ENCODE measurements around the gene EVC2. TPM values are rescaled to one million over a fixed set of nuclear protein-coding genes. Genes with fewer than 3 reads are reported as not detected.

EVC2 gene
- total RNA-seq, 1 experiment from 2014 or later = not detected

DNA sequence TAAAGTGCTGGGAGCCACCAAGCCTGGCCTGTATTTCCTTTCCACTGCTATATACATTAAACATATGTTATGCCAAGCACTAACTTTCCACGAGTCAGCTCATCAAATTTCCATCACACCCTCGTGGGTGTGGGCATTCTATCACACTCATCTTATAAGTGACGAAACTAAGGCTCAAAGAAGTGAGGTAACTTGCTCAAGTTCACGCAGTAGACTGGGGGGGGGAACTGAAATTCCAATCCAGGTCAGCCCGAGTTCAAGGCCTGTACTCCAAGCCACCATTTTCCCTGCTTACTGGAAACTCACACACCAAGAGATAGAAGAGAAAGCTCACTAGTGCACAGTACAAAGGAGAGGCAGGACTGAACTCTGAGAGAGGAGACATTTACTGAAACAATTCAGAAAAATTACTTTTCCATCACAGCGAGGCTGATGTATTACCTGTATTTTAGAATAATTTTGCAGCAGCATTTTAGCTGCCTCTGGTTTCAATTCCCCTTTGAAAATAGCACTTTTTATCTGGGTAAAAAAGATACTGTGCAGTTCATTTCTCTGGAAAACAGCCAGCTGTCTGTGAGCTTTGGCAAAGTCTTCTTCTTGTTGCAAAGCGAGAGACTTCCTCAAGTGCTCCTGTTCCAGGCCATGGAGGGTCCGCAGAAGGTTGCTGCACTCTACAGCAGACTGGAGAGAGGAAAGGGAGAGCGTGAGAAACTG is 76.8 kb downstream of the EVC2 start:
- Histone ChIP-seq H3K4me3 (ENCODE audit: low read depth in 2 of 2, low read length in 2 of 2) (no peak overlapping the region), H3K9me3 (ENCODE audit: control insufficient read depth, insufficient read depth, low read depth, low read length) (no peaks in the 10 kb centered on the region), H3K36me3 (ENCODE audit: control insufficient read depth, insufficient read depth, low read length) (no peaks in the 10 kb centered on the region), H3K27ac (ENCODE audit: low read length) (no peak overlapping the region), H3K27me3 (ENCODE audit: control insufficient read depth, insufficient read depth, low read length) (no peaks in the 10 kb centered on the region), H3K4me1 (ENCODE audit: control insufficient read depth, insufficient read depth, low read length) (no peaks in the 10 kb centered on the region)
- ChIA-PET CTCF (no interaction called here), POLR2A (no interaction called here)
- in situ Hi-C loops (cut with HindIII; ENCODE audit: low pct_unique_long_range_greater_than_20kb, low sequenced_read_pairs) = no loop called here
- TF ChIP-seq TCF7L2 (IDR thresholded peaks at IDR 0.05; ENCODE audit: low read depth, low read length) = no peak
- TF ChIP-seq, protein P1, sequence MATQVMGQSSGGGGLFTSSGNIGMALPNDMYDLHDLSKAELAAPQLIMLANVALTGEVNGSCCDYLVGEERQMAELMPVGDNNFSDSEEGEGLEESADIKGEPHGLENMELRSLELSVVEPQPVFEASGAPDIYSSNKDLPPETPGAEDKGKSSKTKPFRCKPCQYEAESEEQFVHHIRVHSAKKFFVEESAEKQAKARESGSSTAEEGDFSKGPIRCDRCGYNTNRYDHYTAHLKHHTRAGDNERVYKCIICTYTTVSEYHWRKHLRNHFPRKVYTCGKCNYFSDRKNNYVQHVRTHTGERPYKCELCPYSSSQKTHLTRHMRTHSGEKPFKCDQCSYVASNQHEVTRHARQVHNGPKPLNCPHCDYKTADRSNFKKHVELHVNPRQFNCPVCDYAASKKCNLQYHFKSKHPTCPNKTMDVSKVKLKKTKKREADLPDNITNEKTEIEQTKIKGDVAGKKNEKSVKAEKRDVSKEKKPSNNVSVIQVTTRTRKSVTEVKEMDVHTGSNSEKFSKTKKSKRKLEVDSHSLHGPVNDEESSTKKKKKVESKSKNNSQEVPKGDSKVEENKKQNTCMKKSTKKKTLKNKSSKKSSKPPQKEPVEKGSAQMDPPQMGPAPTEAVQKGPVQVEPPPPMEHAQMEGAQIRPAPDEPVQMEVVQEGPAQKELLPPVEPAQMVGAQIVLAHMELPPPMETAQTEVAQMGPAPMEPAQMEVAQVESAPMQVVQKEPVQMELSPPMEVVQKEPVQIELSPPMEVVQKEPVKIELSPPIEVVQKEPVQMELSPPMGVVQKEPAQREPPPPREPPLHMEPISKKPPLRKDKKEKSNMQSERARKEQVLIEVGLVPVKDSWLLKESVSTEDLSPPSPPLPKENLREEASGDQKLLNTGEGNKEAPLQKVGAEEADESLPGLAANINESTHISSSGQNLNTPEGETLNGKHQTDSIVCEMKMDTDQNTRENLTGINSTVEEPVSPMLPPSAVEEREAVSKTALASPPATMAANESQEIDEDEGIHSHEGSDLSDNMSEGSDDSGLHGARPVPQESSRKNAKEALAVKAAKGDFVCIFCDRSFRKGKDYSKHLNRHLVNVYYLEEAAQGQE (IDR thresholded peaks at IDR 0.05; ENCODE audit: insufficient read depth in 1 of 2, low read depth in 2 of 2, low read length in 1 of 2) = no peak
- no peak for TF ChIP-seq POLR2AphosphoS5 (IDR thresholded peaks at IDR 0.05; ENCODE audit: low read depth, low read length)
- TF ChIP-seq, protein P2, sequence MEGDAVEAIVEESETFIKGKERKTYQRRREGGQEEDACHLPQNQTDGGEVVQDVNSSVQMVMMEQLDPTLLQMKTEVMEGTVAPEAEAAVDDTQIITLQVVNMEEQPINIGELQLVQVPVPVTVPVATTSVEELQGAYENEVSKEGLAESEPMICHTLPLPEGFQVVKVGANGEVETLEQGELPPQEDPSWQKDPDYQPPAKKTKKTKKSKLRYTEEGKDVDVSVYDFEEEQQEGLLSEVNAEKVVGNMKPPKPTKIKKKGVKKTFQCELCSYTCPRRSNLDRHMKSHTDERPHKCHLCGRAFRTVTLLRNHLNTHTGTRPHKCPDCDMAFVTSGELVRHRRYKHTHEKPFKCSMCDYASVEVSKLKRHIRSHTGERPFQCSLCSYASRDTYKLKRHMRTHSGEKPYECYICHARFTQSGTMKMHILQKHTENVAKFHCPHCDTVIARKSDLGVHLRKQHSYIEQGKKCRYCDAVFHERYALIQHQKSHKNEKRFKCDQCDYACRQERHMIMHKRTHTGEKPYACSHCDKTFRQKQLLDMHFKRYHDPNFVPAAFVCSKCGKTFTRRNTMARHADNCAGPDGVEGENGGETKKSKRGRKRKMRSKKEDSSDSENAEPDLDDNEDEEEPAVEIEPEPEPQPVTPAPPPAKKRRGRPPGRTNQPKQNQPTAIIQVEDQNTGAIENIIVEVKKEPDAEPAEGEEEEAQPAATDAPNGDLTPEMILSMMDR (IDR thresholded peaks at IDR 0.05) = no peak
- ATAC-seq (no peak), DNase-seq (ENCODE audit: low read depth, low spot score) (no peak)
- intact Hi-C loops (cut with micrococcal nuclease; ENCODE audit: unreplicated experiment) = no loop called here
- no TSS peak for BruUV-seq (replicated peaks)

DNA sequence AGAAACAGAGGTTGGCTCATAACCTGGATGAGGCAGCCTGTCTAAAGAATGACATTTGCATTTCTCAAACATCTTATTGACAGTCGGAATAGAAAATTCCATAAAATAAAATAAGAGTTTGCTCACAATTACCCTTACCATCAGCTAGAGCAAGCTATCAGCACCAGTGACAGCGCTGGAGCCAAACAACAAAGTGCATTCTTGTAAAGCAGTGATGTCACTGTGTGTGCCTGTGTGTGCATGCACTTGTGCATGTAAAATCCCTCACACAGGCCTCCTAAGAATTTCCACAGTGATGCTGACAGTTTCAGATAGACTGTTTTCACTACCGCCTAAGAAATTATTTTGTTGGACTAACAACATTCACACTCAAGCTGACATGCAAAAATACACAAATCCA is 77.6 kb downstream of the EVC2 start:
- POLR2A ChIA-PET = no interaction called here
- H3K27me3 ChIP-seq (ENCODE audit: control insufficient read depth, insufficient read depth, low read length) = no peaks in the 10 kb centered on the region
- in situ Hi-C loops (cut with HindIII; ENCODE audit: low pct_unique_long_range_greater_than_20kb, low sequenced_read_pairs) = no loop called here
- H3K9me3 ChIP-seq (ENCODE audit: control insufficient read depth, insufficient read depth, low read depth, low read length) = no peaks in the 10 kb centered on the region
- DNase-seq (ENCODE audit: low read depth, low spot score) = no peak
- CTCF ChIA-PET = no interaction called here
- no TSS peak for BruUV-seq (replicated peaks)
- no peaks in the 10 kb centered on the region for H3K36me3 ChIP-seq (ENCODE audit: control insufficient read depth, insufficient read depth, low read length)
- intact Hi-C loops (cut with micrococcal nuclease; ENCODE audit: unreplicated experiment) = no loop called here
- H3K27ac ChIP-seq (ENCODE audit: low read length) = no peak overlapping the region
- ATAC-seq = no peak
- TF ChIP-seq, protein P2 (IDR thresholded peaks at IDR 0.05) = no peak
- no peak for TF ChIP-seq TCF7L2 (IDR thresholded peaks at IDR 0.05; ENCODE audit: low read depth, low read length)
- TF ChIP-seq SIN3A (IDR thresholded peaks at IDR 0.05; ENCODE audit: borderline replicate concordance, insufficient read depth, low read depth, low read length) = no peak
- no peak for TF ChIP-seq POLR2AphosphoS5 (IDR thresholded peaks at IDR 0.05; ENCODE audit: low read depth, low read length)
- TF ChIP-seq, protein P1 (IDR thresholded peaks at IDR 0.05; ENCODE audit: insufficient read depth in 1 of 2, low read depth in 2 of 2, low read length in 1 of 2) = no peak
- H3K4me1 ChIP-seq (ENCODE audit: control insufficient read depth, insufficient read depth, low read length) = no peaks in the 10 kb centered on the region
- no peak overlapping the region for H3K4me3 ChIP-seq (ENCODE audit: low read depth in 2 of 2, low read length in 2 of 2)
